Measurements from ENCODE around the gene HAAO.

Gene HAAO

GRCh38 chr2:42796427-42797248 lies 4.3 kb upstream of the HAAO start:
- Histone ChIP-seq H3K36me3 (replicated peaks; ENCODE audit: insufficient read depth, low read length) (no peaks in the 10 kb centered on the region), H3K4me2 (ENCODE audit: low read depth, low read length) (no peak overlapping the region), H4K20me1 (ENCODE audit: insufficient read depth, low read length) (no peaks in the 10 kb centered on the region), H2AFZ (ENCODE audit: low read length) (no peak overlapping the region), H3K4me1 (ENCODE audit: low read length) (no peaks in the 10 kb centered on the region), H3K79me2 (ENCODE audit: low read length) (no peaks in the 10 kb centered on the region), H3K9ac (ENCODE audit: low read length) (no peak overlapping the region), H3K27ac (ENCODE audit: low read length) (no peak overlapping the region), H3K9me3 (replicated peaks; ENCODE audit: insufficient read depth, low read length) (no peaks in the 10 kb centered on the region), H3K27me3 (replicated peaks; ENCODE audit: insufficient read depth, low read length) (peaks cover 15% of the 10 kb centered on the region; the same call in 1 of the 2 replicates), H3K9me2 (replicated peaks; ENCODE audit: insufficient read depth, low read length) (no peaks in the 10 kb centered on the region), H3F3A (ENCODE audit: insufficient read depth, low read length) (no peaks in the 10 kb centered on the region), H3K4me3 (ENCODE audit: low read length) (no peak overlapping the region)
- no peak for DNase-seq
- TF ChIP-seq EZH2phosphoT487 (IDR thresholded peaks at IDR 0.05; ENCODE audit: low read length): no peak
- TF ChIP-seq EZH2 (optimal IDR thresholded peaks at IDR 0.05; ENCODE audit: low read depth, low read length): no peak
- no peak for TF ChIP-seq CTCF (IDR thresholded peaks at IDR 0.05; ENCODE audit: low read length)

GRCh38 chr2:42795841-42796301 lies 3.5 kb upstream of the HAAO start:
- Histone ChIP-seq H3K27ac (ENCODE audit: low read length) (no peak overlapping the region), H3K9ac (ENCODE audit: low read length) (no peak overlapping the region), H3K27me3 (replicated peaks; ENCODE audit: insufficient read depth, low read length) (peaks cover 15% of the 10 kb centered on the region; the same call in 1 of the 2 replicates), H2AFZ (ENCODE audit: low read length) (no peak overlapping the region), H3K4me2 (ENCODE audit: low read depth, low read length) (no peak overlapping the region), H3K79me2 (ENCODE audit: low read length) (no peaks in the 10 kb centered on the region), H3K36me3 (replicated peaks; ENCODE audit: insufficient read depth, low read length) (no peaks in the 10 kb centered on the region), H3K4me3 (ENCODE audit: low read length) (no peak overlapping the region), H4K20me1 (ENCODE audit: insufficient read depth, low read length) (no peaks in the 10 kb centered on the region), H3K4me1 (ENCODE audit: low read length) (no peaks in the 10 kb centered on the region), H3K9me3 (replicated peaks; ENCODE audit: insufficient read depth, low read length) (no peaks in the 10 kb centered on the region), H3K9me2 (replicated peaks; ENCODE audit: insufficient read depth, low read length) (no peaks in the 10 kb centered on the region), H3F3A (ENCODE audit: insufficient read depth, low read length) (no peaks in the 10 kb centered on the region)
- no peak for TF ChIP-seq EZH2phosphoT487 (IDR thresholded peaks at IDR 0.05; ENCODE audit: low read length)
- no peak for TF ChIP-seq CTCF (IDR thresholded peaks at IDR 0.05; ENCODE audit: low read length)
- no peak for TF ChIP-seq EZH2 (optimal IDR thresholded peaks at IDR 0.05; ENCODE audit: low read depth, low read length)
- DNase-seq: no peak

GRCh38 chr2:42795275-42795674 lies 2.9 kb upstream of the HAAO start:
- no peak overlapping the region for H3K27ac ChIP-seq (ENCODE audit: low read length)
- H3K79me2 ChIP-seq (ENCODE audit: low read length): no peaks in the 10 kb centered on the region
- H3K27me3 ChIP-seq (replicated peaks; ENCODE audit: insufficient read depth, low read length): peaks cover 15% of the 10 kb centered on the region; the same call in 1 of the 2 replicates
- no peak overlapping the region for H3K4me2 ChIP-seq (ENCODE audit: low read depth, low read length)
- DNase-seq: no peak
- H3K4me3 ChIP-seq (ENCODE audit: low read length): no peak overlapping the region
- no peaks in the 10 kb centered on the region for H3K9me2 ChIP-seq (replicated peaks; ENCODE audit: insufficient read depth, low read length)
- no peaks in the 10 kb centered on the region for H3K9me3 ChIP-seq (replicated peaks; ENCODE audit: insufficient read depth, low read length)
- no peaks in the 10 kb centered on the region for H3F3A ChIP-seq (ENCODE audit: insufficient read depth, low read length)
- H2AFZ ChIP-seq (ENCODE audit: low read length): no peak overlapping the region
- no peaks in the 10 kb centered on the region for H3K36me3 ChIP-seq (replicated peaks; ENCODE audit: insufficient read depth, low read length)
- TF ChIP-seq CTCF (IDR thresholded peaks at IDR 0.05; ENCODE audit: low read length) (no peak), EZH2phosphoT487 (IDR thresholded peaks at IDR 0.05; ENCODE audit: low read length) (no peak), EZH2 (optimal IDR thresholded peaks at IDR 0.05; ENCODE audit: low read depth, low read length) (no peak)
- no peak overlapping the region for H3K9ac ChIP-seq (ENCODE audit: low read length)
- no peaks in the 10 kb centered on the region for H4K20me1 ChIP-seq (ENCODE audit: insufficient read depth, low read length)
- no peaks in the 10 kb centered on the region for H3K4me1 ChIP-seq (ENCODE audit: low read length)

All from MM.1S (cell line).